HFFc6 (cell line): Measurements from ENCODE around the gene NUDCD2. TPM values are rescaled to one million over a fixed set of nuclear protein-coding genes. Genes with fewer than 3 reads are reported as not detected.
A peak's percentile ranks its signal among the peaks of the same experiment; 100 is the strongest.

Source experiments
- DNase-seq: peaks from one replicate; pipeline ENCODE4 v3.0.0-alpha.2; 2018
- H3K27ac Mint-ChIP-seq: 2 replicates; pipeline ENCODE4 v1.8.0; 2020; ENCODE audit warnings: mild to moderate bottlenecking, mixed read lengths
- H3K27me3 Mint-ChIP-seq: 2 replicates; pipeline ENCODE4 v1.8.0; 2021; ENCODE audit warnings: mild to moderate bottlenecking, moderate library complexity, mixed read lengths; ENCODE audit not compliant: insufficient read depth
- H3K36me3 Mint-ChIP-seq: 2 replicates; pipeline ENCODE4 v1.8.0; 2021; ENCODE audit warnings: low read depth, mixed read lengths
- H3K4me1 Mint-ChIP-seq: 2 replicates; pipeline ENCODE4 v1.8.0; 2020; ENCODE audit warnings: low read depth, mixed read lengths
- H3K4me3 Mint-ChIP-seq: 2 replicates; pipeline ENCODE4 v1.8.0; 2020; ENCODE audit warnings: mild to moderate bottlenecking, moderate library complexity, mixed read lengths
- H3K9me3 Mint-ChIP-seq: 2 replicates; pipeline ENCODE4 v1.8.0; 2020; ENCODE audit warnings: mild to moderate bottlenecking, mixed read lengths
- CTCF ChIP-seq: fragments of 200-600 bp; sonication (generic); IDR thresholded peaks from 2 replicates; pipeline ENCODE4 v1.5.0; 2021; ENCODE audit warnings: antibody characterized with exemption, mild to moderate bottlenecking
- total RNA-seq, 6 experiments: library from RNA; stranded (reverse); fragmentation: NEBNext Ultra II Directional; extraction: Animal tissue kit (Norgen Biotek cat#: 25700); gene quantifications; 2 replicates in 1 of 6; 3 replicates in 5 of 6; pipeline ENCODE4 v1.2.3, GENCODE V29; 2021

Gene NUDCD2
- total RNA-seq, 6 experiments from 2014 or later: 15.9 to 22.4 (median 18.4) TPM

- Mint-ChIP-seq H3K9me3 (no peaks in the 10 kb centered on the region), H3K27me3 (no peaks in the 10 kb centered on the region), H3K4me1 (peaks cover 43% of the 10 kb centered on the region), H3K36me3 (peaks cover 42% of the 10 kb centered on the region), H3K27ac (peak within 1 kb of the TSS; percentile 82), H3K4me3 (peak within 1 kb of the TSS; percentile 92)
- TF ChIP-seq CTCF: 0 out of 2 replicates have a peak, but pooled peaks have one; percentile 5
- peak; percentile 93 for DNase-seq
Observed at GRCh38 chr5:163437309-163438182, 22.4 kb downstream of the NUDCD2 start, which contains the start of gene CCNG1. Gene CCNG1 (plus strand): TSS chr5:163437595. CDS start chr5:163439257, 1,662 bp downstream.

GRCh38 chr5:163437011-163437308 lies 22.9 kb downstream of the NUDCD2 start:
- H3K36me3 Mint-ChIP-seq: peaks cover 37% of the 10 kb centered on the region

GRCh38 chr5:163436515-163436914 lies 23.4 kb downstream of the NUDCD2 start:
- peaks cover 36% of the 10 kb centered on the region for H3K36me3 Mint-ChIP-seq
- peak overlapping the region; percentile 82 for H3K27ac Mint-ChIP-seq
- peak overlapping the region; percentile 92 for H3K4me3 Mint-ChIP-seq
- no peak for TF ChIP-seq CTCF
- peaks cover 4% of the 10 kb centered on the region for H3K27me3 Mint-ChIP-seq
- DNase-seq: no peak
- peaks cover 43% of the 10 kb centered on the region for H3K4me1 Mint-ChIP-seq
- no peaks in the 10 kb centered on the region for H3K9me3 Mint-ChIP-seq

More at GRCh38 chr5:163437011-163437308, 22.9 kb downstream of the NUDCD2 start:
- Mint-ChIP-seq H3K27me3 (no peaks in the 10 kb centered on the region), H3K9me3 (no peaks in the 10 kb centered on the region), H3K4me3 (peak overlapping the region; percentile 92), H3K27ac (peak overlapping the region; percentile 82), H3K4me1 (peaks cover 43% of the 10 kb centered on the region)
- DNase-seq: no peak
- TF ChIP-seq CTCF: no peak

- Mint-ChIP-seq H3K4me3 (no peak overlapping the region), H3K27me3 (peaks cover 4% of the 10 kb centered on the region), H3K36me3 (peaks cover 17% of the 10 kb centered on the region), H3K4me1 (peaks cover 25% of the 10 kb centered on the region), H3K27ac (no peak overlapping the region), H3K9me3 (no peaks in the 10 kb centered on the region)
- TF ChIP-seq CTCF: no peak
- no peak for DNase-seq
Observed at GRCh38 chr5:163434401-163434866, 25.5 kb downstream of the NUDCD2 start.

GRCh38 chr5:163433271-163433670 lies 26.6 kb downstream of the NUDCD2 start:
- no peak for DNase-seq
- H3K9me3 Mint-ChIP-seq: no peaks in the 10 kb centered on the region
- H3K27ac Mint-ChIP-seq: no peak overlapping the region
- H3K4me3 Mint-ChIP-seq: no peak overlapping the region
- H3K36me3 Mint-ChIP-seq: peaks cover 5% of the 10 kb centered on the region
- H3K4me1 Mint-ChIP-seq: peaks cover 15% of the 10 kb centered on the region
- TF ChIP-seq CTCF: no peak
- peaks cover 4% of the 10 kb centered on the region for H3K27me3 Mint-ChIP-seq
